ENCODE data around the gene MYPOP.

- TF ChIP-seq ZNF302 (tag by site-specific recombination; IDR thresholded peaks at IDR 0.05; ENCODE audit: low read depth): no peak
- TF ChIP-seq, protein P1, sequence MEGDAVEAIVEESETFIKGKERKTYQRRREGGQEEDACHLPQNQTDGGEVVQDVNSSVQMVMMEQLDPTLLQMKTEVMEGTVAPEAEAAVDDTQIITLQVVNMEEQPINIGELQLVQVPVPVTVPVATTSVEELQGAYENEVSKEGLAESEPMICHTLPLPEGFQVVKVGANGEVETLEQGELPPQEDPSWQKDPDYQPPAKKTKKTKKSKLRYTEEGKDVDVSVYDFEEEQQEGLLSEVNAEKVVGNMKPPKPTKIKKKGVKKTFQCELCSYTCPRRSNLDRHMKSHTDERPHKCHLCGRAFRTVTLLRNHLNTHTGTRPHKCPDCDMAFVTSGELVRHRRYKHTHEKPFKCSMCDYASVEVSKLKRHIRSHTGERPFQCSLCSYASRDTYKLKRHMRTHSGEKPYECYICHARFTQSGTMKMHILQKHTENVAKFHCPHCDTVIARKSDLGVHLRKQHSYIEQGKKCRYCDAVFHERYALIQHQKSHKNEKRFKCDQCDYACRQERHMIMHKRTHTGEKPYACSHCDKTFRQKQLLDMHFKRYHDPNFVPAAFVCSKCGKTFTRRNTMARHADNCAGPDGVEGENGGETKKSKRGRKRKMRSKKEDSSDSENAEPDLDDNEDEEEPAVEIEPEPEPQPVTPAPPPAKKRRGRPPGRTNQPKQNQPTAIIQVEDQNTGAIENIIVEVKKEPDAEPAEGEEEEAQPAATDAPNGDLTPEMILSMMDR (tag by site-specific recombination; IDR thresholded peaks at IDR 0.05): no peak
Observed at GRCh38 chr19:45874620-45874966, 27.8 kb downstream of the MYPOP start.
